Cardiac fibroblast (primary cell): ENCODE data around the gene GNAO1.

ENCODE experiments used
- DNase-seq, 2 donors: peaks; one replicate each; pipeline versions ENCODE4 v3.0.0 to v3.0.0-alpha.2; 2010; ENCODE audit warnings: low read depth in 2 of 2
- H3K4me3 ChIP-seq, 2 donors: replicated peaks in 1 of 2; 1 replicate in 1 of 2; 2 replicates in 1 of 2; pipeline ENCODE4 v1.5.1; 2011; ENCODE audit warnings: low read depth in 2 of 2, low read length in 2 of 2, mild to moderate bottlenecking in 2 of 2, moderate library complexity in 1 of 2
- TF ChIP-seq, protein P1 (sequence below): IDR thresholded peaks from one replicate; pipeline ENCODE4 v1.5.1; 2011; ENCODE audit warnings: low read depth, mild to moderate bottlenecking, low read length, inconsistent platforms

The GNAO1 gene

DNA sequence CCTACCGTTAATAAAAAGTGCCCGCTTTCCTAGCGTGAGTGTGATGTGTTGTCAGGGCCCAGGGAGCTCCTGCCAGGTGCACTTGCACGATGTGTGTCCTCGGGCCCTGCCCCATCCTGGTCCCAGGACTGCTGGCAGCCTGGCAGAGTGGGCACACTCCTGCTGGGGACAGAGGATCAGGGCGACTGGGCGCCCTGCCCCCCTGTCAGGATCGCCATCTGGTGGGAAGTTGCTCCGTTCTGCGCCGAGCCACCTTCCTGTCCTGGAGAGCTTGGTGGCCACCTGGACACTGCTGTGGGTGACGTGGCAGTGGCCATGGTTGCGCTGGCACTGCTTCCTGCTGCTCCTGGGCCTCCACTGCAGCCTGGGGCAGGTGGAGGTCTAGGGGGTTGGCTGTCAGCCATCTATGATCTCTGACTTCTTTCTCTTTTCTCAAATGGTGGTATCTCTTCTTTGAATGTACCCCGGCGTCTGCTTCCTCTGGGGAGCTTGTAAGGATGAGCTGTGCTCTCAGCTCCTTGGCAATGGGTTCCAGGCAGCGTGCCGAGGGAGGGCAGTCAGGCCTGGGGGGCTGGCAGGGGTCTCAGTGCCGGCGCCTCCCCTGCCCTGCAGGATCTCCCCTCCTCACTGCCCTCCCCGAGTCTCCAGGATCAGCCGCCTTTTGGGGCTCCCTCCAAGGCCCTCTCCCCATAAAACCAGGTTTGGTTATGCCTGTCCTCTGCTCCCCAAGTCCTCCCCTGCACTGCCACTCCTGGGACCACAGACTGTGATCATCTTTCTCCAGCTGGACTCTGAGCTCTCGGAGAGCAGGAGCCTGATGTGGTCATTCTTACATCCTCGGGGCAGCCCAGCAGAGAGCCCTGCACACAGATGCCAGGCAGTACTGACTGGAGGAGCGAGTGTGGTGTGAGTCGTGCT, 157.1 kb downstream of the GNAO1 start:
- DNase-seq: no peak
- H3K4me3 ChIP-seq: no peak overlapping the region
- TF ChIP-seq, protein P1, sequence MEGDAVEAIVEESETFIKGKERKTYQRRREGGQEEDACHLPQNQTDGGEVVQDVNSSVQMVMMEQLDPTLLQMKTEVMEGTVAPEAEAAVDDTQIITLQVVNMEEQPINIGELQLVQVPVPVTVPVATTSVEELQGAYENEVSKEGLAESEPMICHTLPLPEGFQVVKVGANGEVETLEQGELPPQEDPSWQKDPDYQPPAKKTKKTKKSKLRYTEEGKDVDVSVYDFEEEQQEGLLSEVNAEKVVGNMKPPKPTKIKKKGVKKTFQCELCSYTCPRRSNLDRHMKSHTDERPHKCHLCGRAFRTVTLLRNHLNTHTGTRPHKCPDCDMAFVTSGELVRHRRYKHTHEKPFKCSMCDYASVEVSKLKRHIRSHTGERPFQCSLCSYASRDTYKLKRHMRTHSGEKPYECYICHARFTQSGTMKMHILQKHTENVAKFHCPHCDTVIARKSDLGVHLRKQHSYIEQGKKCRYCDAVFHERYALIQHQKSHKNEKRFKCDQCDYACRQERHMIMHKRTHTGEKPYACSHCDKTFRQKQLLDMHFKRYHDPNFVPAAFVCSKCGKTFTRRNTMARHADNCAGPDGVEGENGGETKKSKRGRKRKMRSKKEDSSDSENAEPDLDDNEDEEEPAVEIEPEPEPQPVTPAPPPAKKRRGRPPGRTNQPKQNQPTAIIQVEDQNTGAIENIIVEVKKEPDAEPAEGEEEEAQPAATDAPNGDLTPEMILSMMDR: no peak

DNA sequence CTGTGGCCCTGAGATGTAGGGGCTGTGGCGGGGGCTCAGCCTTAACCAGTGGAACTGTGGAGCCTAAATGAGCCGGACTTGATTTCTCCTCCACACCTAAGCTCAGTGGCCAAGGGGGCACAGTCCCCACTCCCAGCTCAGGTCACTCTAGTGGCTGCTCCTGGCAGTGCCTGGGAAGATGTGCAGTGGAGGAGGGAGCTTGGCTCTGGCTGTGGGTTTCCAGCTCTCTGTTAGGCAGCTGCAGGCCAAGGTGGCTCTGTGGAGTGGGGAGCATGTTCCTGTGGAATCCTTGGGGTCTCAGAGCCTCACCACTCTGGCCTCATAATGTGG, 157.8 kb downstream of the GNAO1 start:
- no peak overlapping the region for H3K4me3 ChIP-seq
- TF ChIP-seq, protein P1: no peak
- no peak for DNase-seq

DNA sequence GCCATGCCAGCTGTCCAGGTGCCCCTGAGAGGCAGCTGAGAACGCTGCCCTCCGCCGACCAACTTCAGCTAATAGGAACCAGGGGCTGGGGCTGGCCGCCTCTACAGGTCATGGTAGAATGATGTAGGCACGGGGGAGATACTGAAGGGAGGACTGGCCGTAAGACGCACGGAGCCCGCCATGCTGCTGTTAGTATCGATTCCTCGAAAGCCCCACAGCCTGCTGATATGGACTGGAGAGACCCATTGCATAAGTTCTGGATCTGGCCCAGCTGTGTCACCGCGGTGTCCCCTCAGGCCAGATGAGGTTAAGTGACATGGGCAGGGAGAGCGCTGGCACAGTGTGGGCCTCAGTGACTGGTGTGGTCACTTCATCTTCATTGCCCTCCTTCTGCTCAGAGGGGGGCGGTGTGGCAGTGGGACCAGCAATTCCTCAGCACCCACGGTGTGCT, 158.4 kb downstream of the GNAO1 start:
- TF ChIP-seq, protein P1: no peak
- H3K4me3 ChIP-seq: no peak overlapping the region
- no peak for DNase-seq

DNA sequence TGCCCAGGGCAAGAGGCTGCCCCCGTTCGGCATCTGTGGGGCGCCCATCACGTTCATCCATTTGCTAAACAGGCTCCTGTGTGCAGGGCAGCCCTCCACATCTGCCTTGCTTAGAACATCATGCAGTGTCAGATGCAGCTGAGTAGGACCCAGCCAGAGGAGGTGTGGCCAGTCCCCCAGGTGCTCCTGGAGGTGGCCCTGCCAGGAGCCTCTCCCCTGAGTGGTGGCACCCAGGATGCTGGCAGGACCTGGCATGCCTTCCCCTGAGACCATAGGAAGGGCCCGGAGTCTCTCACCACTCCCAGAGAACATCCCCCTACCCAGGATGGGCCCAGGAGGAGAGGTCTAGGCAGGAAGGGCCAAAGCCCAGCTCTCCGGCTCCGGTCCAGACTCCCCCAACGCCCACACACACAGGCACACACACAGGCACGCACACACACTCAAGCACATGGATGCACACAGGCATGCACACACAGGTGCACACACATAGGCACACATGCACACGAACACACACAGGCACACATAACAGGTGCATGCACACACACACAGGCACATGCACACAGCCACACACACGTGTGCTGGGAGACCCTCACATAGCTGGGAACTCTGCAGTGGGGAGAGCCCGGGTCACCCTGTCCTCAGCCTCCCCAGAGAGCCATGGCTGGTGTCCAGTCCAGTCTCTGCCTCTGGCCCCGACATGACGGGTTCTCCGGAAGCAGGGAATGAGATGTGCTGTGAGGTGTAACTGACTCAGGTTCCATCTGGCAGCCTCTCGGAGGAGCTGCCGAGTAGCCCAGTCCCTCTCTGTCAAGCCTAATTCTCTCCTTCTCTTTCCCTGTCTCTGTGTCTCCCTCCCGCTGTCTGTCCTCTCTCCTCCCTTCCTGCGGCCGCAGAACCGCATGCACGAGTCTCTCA, 159.5 kb downstream of the GNAO1 start:
- TF ChIP-seq, protein P1: no peak
- no peak for DNase-seq
- no peak overlapping the region for H3K4me3 ChIP-seq

DNA sequence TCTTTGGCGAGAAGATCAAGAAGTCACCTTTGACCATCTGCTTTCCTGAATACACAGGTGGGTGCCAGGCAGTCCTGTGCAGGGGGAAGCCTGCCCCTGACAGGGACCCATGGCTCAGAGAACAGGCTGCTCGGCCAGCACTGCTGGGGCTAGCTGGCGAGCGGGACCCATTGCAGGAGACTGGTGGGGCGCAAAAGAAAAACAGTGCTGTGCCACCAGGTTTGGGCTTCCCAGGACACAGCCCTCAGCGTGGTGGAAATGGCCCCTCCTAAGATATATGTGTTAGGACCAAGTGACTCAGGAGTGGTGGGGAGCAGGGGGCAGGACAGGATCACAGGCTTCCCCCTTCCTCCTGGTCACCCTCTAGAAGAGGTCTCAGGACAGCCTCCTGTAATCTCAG, 160.2 kb downstream of the GNAO1 start:
- no peak for DNase-seq
- H3K4me3 ChIP-seq: no peak overlapping the region
- TF ChIP-seq, protein P1: no peak

DNA sequence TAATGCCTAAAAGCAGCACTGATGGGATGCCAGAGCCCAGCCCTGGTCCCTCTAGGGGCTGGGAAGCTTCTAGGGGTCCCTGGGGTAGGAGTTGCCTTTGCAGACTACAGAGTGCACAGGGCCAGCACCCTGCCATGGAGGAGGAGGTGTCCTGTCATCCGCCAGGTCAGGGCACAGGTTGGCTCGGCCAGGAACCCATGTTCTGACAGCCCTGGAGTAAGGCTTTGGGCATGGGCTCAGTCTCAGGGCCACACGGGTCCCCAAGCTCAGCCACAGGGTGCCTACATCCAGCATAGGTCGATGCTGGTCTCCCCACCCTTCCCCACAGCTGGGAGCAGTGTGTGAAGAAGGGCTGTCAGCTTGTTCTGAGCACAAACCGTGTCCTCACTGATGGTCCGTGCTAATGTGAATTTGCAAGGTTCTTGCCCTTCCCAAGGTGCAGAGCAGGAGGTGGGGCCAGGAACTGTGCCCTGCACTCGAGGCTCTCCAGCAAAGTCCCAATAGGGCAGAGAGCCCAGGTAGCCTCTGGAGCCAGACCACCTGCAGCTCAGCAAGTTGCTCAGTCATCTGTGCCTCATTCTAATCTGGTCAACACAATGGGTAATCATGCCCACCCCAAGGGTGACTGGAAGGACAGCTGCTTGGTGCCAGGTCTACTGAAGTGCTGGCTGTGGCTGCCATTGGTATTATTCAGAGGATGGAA, 161.2 kb downstream of the GNAO1 start:
- no peak overlapping the region for H3K4me3 ChIP-seq
- TF ChIP-seq, protein P1: no peak
- DNase-seq: no peak
